ENCODE results near the gene SKA3.
"Not testable (repeated sequence)": the region's sequence is repeated elsewhere in the genome, so short reads cannot be mapped to it uniquely, and the experiment has no call there.

The SKA3 gene

DNA sequence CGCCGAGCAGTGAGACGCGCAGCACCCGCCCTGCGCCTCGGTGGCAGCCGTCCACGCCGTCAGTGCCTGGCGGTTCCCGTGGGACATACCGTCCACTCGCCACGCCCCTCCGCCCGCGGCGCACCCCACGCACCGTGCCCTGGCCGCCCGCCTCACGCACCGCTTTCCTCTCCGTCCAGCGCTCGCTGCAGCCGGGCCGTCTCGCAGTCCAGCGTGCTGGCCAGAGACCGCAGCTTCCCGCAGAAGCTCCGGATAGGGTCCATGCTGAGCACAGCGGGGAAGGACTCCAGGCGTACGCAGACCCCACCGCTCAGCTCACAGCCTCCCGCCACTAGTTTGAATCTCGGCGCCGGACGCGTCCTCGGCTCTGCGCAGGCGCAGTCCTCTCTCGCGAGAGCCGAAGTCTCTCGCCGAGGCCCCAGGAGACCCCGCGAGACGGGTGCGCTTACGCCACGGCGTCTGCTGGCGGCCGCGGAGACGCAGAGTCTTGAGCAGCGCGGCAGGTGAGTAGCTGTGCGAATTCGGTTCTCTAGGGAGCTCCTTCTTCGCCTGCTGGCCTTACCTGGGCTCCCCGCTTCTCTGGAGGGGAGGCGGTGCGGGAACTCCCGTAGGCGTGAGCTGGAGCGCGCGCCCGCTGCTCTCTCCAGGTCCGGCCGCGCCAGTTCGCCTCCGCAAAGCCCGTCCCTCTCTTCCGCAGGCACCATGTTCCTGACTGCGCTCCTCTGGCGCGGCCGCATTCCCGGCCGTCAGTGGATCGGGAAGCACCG is at the start of gene SKA3, which contains the start of gene MRPL57:
SKA3 (minus strand) TSS at position 338 of the 767 bp plus-strand sequence; CDS start at position 263, 75 bp downstream.
MRPL57 (plus strand) TSS at position 444 of the 767 bp plus-strand sequence; CDS start at position 703, 259 bp downstream.
- peak; percentile 94 for DNase-seq

DNA sequence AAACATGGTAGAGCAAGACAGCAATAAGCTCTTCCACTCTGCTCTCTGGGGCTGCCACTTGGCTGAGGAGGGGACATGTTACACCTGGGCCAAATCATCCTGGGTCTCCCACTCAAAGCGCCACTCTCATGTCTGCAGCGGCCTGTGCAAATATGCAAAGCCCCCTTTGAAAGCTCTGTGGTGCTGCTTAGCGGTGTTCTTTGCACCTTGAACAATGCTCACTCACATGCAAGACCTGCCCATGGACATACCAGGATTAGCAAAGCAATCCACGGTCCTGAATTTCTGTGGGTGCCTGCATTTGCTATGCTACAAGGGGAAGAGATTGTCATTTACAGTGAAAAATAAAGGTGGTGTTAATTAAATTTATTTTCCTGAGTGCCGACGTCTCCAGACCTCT is 48.7 kb upstream of the SKA3 start:
- DNase-seq = no peak

DNA sequence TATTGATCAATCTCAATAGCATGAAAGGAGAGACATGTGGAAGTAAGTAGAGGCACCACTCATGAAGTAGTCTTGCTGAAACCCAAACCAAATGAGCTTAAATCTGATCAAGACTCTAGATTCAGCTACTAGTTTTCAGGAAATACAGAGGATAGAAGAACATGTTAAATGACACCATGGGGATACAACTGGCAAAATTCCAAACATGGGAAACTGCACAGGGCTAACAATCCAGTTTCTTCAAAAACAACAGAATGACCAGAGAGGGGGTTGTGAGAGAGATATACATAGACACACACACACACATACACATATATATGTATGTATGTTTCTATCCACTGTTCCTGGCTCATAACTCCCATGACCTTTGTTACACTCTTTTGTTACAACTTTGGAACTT is 44.9 kb upstream of the SKA3 start:
- DNase-seq = no peak

- not testable (repeated sequence) for DNase-seq
These were observed 43.4 kb upstream of the SKA3 start for GRCh38 chr13:21219716-21220115.

DNA sequence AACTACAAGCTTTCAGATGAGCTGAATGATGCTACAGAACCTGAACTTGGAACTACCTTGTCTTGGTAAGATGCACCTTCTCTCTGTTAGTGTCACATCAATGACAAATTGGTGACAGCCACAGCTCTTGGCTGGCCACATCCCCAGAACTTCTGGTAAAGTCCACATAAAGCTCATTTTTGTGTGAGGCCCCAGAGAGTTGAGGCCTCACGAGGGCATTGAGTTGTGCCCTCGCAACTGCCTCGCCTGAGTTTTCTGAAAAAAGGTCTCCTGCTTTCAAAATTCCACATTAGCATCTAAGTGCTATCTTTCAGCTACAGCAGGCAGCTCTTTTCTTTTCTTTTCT is 42.7 kb upstream of the SKA3 start:
- DNase-seq = no peak

DNA sequence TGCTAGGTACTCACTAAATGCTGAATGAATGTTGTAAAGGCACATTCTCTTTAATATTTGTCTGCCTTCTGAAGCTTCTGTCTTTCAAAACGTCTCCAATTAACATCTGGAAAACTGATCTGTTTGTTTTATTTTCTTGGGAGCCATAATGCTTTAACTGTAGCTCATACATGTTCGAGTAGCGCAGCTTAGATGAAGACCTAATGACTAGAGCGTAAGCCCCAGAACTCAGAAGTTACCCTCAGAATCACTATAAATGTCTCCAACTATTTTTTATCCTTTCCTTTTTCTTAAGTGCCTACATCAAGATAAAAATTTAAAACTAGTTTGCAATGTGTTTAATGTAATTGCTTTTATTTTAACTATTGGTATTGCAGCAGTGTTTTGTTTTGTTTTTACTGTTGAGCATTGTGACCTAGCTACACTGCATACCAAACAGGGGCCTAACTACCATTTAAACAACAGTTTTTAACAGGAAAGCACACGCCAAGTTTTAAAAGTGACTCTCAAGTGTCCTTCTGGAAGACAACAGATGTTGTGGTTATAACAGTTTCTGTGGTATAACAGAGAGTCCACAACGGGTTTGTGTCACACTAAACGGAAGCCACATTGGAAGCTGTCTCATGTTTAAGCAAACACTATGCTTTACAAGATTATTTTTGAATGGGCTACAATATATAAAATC is 42.1 kb upstream of the SKA3 start:
- peak; percentile 10 for DNase-seq

DNA sequence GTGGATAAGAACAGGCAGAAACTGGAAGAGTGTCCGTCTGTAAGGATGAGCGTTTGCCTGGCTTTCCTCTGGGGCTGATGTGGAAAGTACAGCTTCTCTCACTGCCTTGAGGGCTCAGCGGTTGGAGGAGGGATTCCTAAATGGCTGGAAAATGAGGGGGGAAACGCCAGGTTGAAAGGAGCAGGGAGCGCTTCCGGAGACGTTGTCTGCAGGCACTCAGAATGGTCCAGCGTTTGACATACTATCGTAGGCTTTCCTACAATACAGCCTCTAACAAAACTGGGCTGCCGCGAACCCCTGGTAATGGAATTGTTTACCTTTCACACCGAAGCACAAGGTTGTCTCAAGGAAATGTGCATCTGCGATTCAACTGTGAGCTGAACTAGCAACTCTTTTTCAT is 40.0 kb upstream of the SKA3 start:
- DNase-seq = no peak

GRCh38 chr13:21215419-21215818 is 39.1 kb upstream of the SKA3 start:
- not testable (repeated sequence) for DNase-seq

- no peak for DNase-seq
These were observed 35.9 kb upstream of the SKA3 start for GRCh38 chr13:21212138-21212775.

DNA sequence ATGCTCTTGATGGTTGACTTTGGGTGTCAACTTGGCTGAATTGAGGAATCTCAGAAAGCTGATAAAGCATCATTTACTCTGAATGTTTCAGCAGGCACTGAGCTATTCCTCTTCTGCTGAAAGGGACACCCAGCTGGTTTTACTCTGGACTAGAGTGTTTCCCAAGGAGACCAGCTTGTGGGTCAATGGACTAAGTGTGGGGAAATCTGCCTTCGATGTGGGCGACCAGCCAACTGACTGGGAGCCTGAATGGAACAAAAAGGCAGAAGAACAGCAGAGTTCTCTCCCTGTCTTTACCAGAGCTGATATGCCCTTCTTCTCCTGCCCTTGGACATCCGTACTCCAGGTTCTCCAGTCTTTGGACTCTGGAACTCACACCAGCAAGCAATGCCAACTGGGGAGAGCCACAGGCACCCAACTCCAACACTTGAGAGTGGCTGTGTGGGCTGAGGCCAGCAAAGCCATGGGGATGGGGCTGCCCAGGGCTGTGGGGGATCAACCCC is 32.4 kb upstream of the SKA3 start:
- no peak for DNase-seq

GRCh38 chr13:21202767-21203531 is 26.6 kb upstream of the SKA3 start:
- no peak for DNase-seq

GRCh38 chr13:21201456-21202190 is 25.3 kb upstream of the SKA3 start:
- DNase-seq = not testable (repeated sequence)

DNA sequence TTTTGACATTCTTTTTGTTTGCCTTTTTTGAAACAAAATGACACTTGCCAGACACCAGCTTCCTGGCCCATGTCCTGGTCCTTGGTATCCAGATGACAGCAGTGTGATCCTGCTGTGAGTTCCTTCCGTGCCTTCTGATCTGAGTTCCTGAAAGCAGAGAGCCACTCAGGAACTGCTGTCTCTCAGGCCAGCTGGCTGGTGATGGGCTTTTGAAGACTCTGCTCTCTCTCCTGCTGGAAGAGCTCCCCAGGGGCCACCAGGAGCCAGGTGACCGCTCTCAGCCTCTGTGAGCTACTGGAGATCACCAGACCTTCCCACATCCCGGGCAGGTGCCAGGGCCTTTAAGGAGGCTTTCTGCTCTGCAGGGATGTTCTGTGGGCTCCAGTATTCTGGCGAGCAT is 22.0 kb upstream of the SKA3 start:
- not testable (repeated sequence) for DNase-seq

- not testable (repeated sequence) for DNase-seq
These were observed 21.4 kb upstream of the SKA3 start for GRCh38 chr13:21197606-21198225.

DNA sequence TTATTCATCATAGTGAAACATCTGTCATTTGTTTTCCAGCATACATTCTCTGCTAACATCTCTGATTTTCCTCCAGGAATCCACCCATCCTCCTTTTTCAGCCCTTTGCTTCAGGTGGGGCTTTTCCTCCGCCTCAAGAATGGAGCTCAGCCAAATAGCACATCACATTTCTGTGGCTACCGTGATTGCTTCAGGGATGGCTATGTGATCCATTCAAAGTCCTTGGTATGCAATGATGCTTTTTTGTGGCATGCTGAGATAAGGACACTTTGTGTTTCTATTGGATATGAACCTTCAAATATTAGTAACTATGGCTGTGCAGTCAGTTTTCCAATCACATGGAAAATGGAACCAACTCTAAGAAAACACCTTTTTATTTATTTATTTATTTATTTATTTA is 18.4 kb upstream of the SKA3 start:
- DNase-seq = not testable (repeated sequence)

DNA sequence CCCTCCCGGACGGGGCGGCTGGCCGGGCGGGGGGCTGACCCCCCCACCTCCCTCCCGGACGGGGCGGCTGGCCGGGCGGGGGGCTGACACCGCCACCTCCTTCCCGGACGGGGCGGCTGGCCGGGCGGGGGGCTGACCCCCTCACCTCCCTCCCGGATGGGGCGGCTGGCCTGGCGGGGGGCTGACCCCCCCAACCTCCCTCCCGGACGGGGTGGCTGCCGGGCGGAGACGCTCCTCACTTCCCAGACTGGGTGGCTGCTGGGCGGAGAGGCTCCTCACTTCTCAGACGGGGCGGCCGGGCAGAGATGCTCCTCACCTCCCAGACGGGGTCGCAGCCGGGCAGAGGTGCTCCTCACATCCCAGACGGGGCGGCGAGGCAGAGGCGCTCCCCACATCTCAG is 10.1 kb upstream of the SKA3 start:
- not testable (repeated sequence) for DNase-seq

GRCh38 chr13:21181671-21182070 is 5.3 kb upstream of the SKA3 start:
- DNase-seq = no peak

- no peak for DNase-seq
These were observed 581 bp upstream of the SKA3 start for GRCh38 chr13:21176982-21177284.

DNA sequence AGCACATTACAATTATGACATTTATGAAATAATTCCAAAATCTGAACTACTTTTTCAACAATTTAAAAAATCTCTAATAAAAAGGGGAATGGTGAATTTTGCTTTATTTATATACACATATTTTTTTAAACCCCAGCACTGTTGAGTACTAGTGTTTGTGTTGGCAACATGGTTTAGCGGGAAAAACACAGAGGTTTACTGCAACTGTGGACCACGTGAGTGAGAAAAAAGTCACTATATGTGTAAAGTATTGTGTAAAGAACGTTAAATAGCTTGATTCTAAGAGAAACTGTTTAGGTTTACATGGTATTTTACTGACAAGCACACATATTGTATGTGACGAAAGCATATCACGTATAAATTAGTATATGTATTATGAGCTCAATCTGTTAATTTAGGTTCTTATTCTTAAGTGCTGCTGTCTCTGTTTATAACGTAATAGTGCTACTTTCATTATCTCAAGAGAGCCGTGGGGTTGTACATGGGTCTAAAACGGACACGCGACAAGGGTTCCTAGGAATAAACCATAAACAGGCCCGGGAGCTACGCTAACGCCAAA is 617 bp downstream of the SKA3 start:
- DNase-seq = no peak

DNA sequence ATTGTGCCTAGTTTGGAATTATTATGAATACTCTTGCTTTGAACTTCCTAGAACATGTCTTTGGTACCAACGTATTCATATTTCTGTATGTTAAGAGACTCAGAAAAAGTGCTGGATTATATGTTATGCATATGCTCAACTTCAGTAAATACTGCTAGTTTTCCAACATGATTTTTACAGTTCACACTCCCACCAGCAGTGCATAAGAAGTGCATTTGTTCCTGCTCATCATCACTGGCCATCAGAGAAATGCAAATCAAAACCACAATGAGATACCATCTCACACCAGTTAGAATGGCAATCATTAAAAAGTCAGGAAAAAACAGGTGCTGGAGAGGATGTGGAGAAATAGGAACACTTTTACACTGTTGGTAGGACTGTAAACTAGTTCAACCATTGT is 2.6 kb downstream of the SKA3 start:
- DNase-seq = not testable (repeated sequence)

GRCh38 chr13:21171420-21171819 is 4.9 kb downstream of the SKA3 start:
- DNase-seq = no peak

DNA sequence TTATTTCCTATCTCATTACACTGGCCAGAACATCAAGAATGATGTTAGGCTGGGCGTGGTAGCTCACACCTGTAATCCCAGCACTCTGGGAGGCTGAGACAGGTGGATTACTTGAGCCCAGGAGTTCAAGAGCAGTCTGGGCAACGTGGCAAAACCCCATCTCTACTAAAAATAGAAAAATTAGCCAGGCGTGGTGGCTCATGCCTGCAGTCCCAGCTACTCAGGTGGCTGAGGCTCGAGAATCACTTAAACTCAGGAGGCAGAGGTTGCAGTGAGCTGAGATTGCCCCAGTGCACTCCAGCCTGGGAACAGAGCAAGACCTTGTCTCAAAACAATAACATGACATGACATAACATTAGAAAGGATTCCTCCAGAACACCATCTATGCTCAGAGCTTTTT is 10.7 kb downstream of the SKA3 start:
- not testable (repeated sequence) for DNase-seq

Data from CD4-positive, alpha-beta T cell treated with Interleukin-21 for 1 hour (primary cell).